H1 (cell line): ENCODE results near the gene MAK. TPM values are rescaled to one million over a fixed set of nuclear protein-coding genes. Genes with fewer than 3 reads are reported as not detected.

ENCODE experiments used
- ASH2L ChIP-seq: fragments of 200-600, 300-600 bp; sonication (generic); IDR thresholded peaks from one replicate; pipeline ENCODE4 v1.7.1; 2017; ENCODE audit warnings: low read length
- BACH1 ChIP-seq: IDR thresholded peaks from 2 replicates; pipeline ENCODE4 v1.6.1; 2012; ENCODE audit warnings: low read length, improper control_type of control experiment
- CBX5 ChIP-seq: fragments of 300-800, 300-1000 bp; sonication (generic); IDR thresholded peaks from 2 replicates; pipeline ENCODE4 v1.7.1; 2016; ENCODE audit warnings: antibody characterized with exemption, low read length, low read depth
- CEBPB ChIP-seq: IDR thresholded peaks from 2 replicates; pipeline ENCODE4 v1.6.1; 2012; ENCODE audit warnings: low read depth, low read length
- EGR1 ChIP-seq: IDR thresholded peaks from 2 replicates; pipeline ENCODE4 v1.6.1; 2011; ENCODE audit warnings: low read depth, low read length, borderline replicate concordance
- FOSL1 ChIP-seq: IDR thresholded peaks from 2 replicates; pipeline ENCODE4 v1.6.1; 2011; ENCODE audit warnings: mild to moderate bottlenecking, low read depth, low read length, moderate library complexity; ENCODE audit not compliant: insufficient read depth
- GABPA ChIP-seq: IDR thresholded peaks from 2 replicates; pipeline ENCODE4 v1.6.1; 2011; ENCODE audit warnings: mild to moderate bottlenecking, low read length, moderate library complexity, borderline replicate concordance; ENCODE audit not compliant: insufficient read depth
- JUND ChIP-seq: IDR thresholded peaks from 2 replicates; pipeline ENCODE4 v1.6.1; 2011; ENCODE audit warnings: mild to moderate bottlenecking, improper control_type of control experiment, low read length
- KDM4A ChIP-seq: IDR thresholded peaks from one replicate; pipeline ENCODE4 v1.7.1; 2012; ENCODE audit warnings: low read depth, mild to moderate bottlenecking, moderate library complexity, low read length, inconsistent platforms; ENCODE audit not compliant: severe bottlenecking
- KDM5A ChIP-seq: fragments of 200-600 bp; IDR thresholded peaks from 2 replicates; pipeline ENCODE4 v1.7.1; 2012; ENCODE audit warnings: mild to moderate bottlenecking, low read length, inconsistent platforms, mixed read lengths
- POLR2A ChIP-seq, 2 experiments: IDR thresholded peaks; 1 replicate in 1 of 2; 2 replicates in 1 of 2; pipeline ENCODE4 v1.6.1; 2011; ENCODE audit warnings: low read depth in 2 of 2, low read length in 2 of 2, mild to moderate bottlenecking in 2 of 2; ENCODE audit errors: control extremely low read depth in 1 of 2
- RFX5 ChIP-seq: IDR thresholded peaks from 2 replicates; pipeline ENCODE4 v1.6.1; 2011; ENCODE audit warnings: low read depth, low read length, improper control_type of control experiment, borderline replicate concordance
- RXRA ChIP-seq: IDR thresholded peaks from 2 replicates; pipeline ENCODE4 v1.6.1; 2011; ENCODE audit warnings: low read depth, mild to moderate bottlenecking, low read length, moderate library complexity; ENCODE audit not compliant: insufficient read depth
- SP1 ChIP-seq: IDR thresholded peaks from 2 replicates; pipeline ENCODE4 v1.6.1; 2011; ENCODE audit warnings: low read depth, low read length
- SRF ChIP-seq: IDR thresholded peaks from 2 replicates; pipeline ENCODE4 v1.6.1; 2011; ENCODE audit warnings: mild to moderate bottlenecking, low read depth, low read length, moderate library complexity
- TCF12 ChIP-seq: IDR thresholded peaks from 2 replicates; pipeline ENCODE4 v1.6.1; 2011; ENCODE audit warnings: low read depth, mild to moderate bottlenecking, low read length
- YY1 ChIP-seq: IDR thresholded peaks from 2 replicates; pipeline ENCODE4 v1.6.1; 2011; ENCODE audit warnings: low read depth, mild to moderate bottlenecking, low read length
- polyA plus RNA-seq, 7 experiments: library from polyadenylated mRNA; depleted of rRNA in 3 of 7; stranded (reverse) in 5 of 7; unstranded in 2 of 7; fragments of >200 nt in 5 of 7; fragments of 200-250 nt in 2 of 7; gene quantifications; 1 replicate in 5 of 7; 2 replicates in 1 of 7; 4 replicates in 1 of 7; pipeline versions ENCODE4 v1.2.1 to v1.2.3, GENCODE V29; 2011 to 2013; ENCODE audit warnings: missing spikeins in 2 of 7, mixed read lengths in 2 of 7
- total RNA-seq: library from RNA; stranded (reverse); fragmentation: NEBNext Ultra II Directional; extraction: Animal tissue kit (Norgen Biotek cat#: 25700); gene quantifications from 2 replicates; pipeline ENCODE4 v1.2.1, GENCODE V29; 2021
- TF ChIP-seq, protein P1 (sequence below), 3 experiments: IDR thresholded peaks; 1 replicate in 2 of 3; 2 replicates in 1 of 3; pipeline versions ENCODE4 v1.5.1 to v1.6.1; 2011; ENCODE audit warnings: low read length in 3 of 3, mild to moderate bottlenecking in 3 of 3, inconsistent platforms in 2 of 3, low read depth in 1 of 3, moderate library complexity in 1 of 3; ENCODE audit not compliant: insufficient read depth in 1 of 3; ENCODE audit errors: control extremely low read depth in 1 of 3
- TF ChIP-seq, protein P2 (sequence below): IDR thresholded peaks from 2 replicates; pipeline ENCODE4 v1.6.1; 2011; ENCODE audit warnings: low read length, improper control_type of control experiment
- TF ChIP-seq, protein P3 (sequence below): IDR thresholded peaks from 2 replicates; pipeline ENCODE4 v1.6.1; 2012; ENCODE audit warnings: low read length, inconsistent platforms

The MAK gene
- total and polyA plus RNA-seq, 2 of the 8 experiments (the other 6 are each of a cell fraction or from before 2014, with no cell fraction given): 0.08 to 0.37 TPM

DNA sequence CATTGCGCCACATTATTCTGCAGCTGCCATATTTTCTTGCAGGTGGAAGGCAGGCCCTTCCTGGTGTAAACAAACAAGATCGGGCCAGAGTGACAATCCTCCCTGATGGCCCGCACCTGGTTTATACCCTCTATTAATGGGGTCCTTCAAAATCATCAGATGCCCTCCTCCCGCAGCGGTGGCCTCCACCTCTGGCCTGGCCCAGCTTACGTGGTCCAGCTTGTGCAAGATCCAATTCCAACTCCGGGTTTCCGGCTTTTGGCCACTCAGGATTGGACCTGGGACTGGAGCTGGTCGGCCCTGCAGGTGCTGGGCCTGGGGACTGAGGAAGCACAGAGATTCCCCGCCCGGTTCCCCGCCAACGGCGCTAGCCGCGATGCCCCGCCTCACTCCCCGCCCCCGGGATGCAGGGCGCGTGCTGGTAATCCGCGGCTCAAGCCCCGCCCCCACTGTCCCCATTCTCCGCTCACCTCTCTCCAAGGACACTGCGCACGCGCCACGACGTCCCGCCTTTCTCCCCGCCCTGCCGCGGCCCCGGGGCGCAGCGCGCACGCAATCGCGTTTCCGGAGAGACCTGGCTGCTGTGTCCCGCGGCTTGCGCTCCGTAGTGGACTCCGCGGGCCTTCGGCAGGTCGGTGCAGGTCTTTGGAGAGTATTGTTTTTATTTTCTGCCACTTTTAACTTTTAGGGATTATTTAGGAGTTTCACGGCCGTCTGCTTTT, 90.9 kb downstream of the MAK start, which contains the start of gene TMEM14B (continued):
- TF ChIP-seq BACH1: no peak
- TF ChIP-seq JUND: peak; percentile 89
- TF ChIP-seq POLR2A (IDR thresholded peaks at IDR 0.05; ENCODE audit: control extremely low read depth in 1 of 2, low read depth in 2 of 2, low read length in 2 of 2): peak; percentile 67 to 87
- TF ChIP-seq YY1: no peak
- TF ChIP-seq, protein P1, sequence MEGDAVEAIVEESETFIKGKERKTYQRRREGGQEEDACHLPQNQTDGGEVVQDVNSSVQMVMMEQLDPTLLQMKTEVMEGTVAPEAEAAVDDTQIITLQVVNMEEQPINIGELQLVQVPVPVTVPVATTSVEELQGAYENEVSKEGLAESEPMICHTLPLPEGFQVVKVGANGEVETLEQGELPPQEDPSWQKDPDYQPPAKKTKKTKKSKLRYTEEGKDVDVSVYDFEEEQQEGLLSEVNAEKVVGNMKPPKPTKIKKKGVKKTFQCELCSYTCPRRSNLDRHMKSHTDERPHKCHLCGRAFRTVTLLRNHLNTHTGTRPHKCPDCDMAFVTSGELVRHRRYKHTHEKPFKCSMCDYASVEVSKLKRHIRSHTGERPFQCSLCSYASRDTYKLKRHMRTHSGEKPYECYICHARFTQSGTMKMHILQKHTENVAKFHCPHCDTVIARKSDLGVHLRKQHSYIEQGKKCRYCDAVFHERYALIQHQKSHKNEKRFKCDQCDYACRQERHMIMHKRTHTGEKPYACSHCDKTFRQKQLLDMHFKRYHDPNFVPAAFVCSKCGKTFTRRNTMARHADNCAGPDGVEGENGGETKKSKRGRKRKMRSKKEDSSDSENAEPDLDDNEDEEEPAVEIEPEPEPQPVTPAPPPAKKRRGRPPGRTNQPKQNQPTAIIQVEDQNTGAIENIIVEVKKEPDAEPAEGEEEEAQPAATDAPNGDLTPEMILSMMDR (IDR thresholded peaks at IDR 0.05; ENCODE audit: control extremely low read depth in 1 of 3, insufficient read depth in 1 of 3, low read depth in 1 of 3, low read length in 3 of 3): no peak
- no peak for TF ChIP-seq CBX5
- TF ChIP-seq EGR1: peak; percentile 77
- 0 out of 2 replicates have a peak, but pooled peaks have one; percentile 16 for TF ChIP-seq SRF
- TF ChIP-seq ASH2L: peak; percentile 81
- TF ChIP-seq TCF12: peak; percentile 96
- TF ChIP-seq CEBPB: peak; percentile 65; the same call in 1 of the 2 replicates
- no peak for TF ChIP-seq RXRA
- no peak for TF ChIP-seq FOSL1
- no peak for TF ChIP-seq KDM5A
- TF ChIP-seq SP1: peak; percentile 83
- TF ChIP-seq, protein P2, sequence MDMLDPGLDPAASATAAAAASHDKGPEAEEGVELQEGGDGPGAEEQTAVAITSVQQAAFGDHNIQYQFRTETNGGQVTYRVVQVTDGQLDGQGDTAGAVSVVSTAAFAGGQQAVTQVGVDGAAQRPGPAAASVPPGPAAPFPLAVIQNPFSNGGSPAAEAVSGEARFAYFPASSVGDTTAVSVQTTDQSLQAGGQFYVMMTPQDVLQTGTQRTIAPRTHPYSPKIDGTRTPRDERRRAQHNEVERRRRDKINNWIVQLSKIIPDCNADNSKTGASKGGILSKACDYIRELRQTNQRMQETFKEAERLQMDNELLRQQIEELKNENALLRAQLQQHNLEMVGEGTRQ: 0 out of 2 replicates have a peak, but pooled peaks have one; percentile 6
- no peak for TF ChIP-seq RFX5
- TF ChIP-seq, protein P3, sequence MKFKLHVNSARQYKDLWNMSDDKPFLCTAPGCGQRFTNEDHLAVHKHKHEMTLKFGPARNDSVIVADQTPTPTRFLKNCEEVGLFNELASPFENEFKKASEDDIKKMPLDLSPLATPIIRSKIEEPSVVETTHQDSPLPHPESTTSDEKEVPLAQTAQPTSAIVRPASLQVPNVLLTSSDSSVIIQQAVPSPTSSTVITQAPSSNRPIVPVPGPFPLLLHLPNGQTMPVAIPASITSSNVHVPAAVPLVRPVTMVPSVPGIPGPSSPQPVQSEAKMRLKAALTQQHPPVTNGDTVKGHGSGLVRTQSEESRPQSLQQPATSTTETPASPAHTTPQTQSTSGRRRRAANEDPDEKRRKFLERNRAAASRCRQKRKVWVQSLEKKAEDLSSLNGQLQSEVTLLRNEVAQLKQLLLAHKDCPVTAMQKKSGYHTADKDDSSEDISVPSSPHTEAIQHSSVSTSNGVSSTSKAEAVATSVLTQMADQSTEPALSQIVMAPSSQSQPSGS: no peak
- no peak for TF ChIP-seq GABPA
- TF ChIP-seq KDM4A: peak; percentile 77
